Stimulated activated CD8-positive, alpha-beta memory T cell treated with anti-CD3 and anti-CD28 coated beads, Interleukin-4, amount 100 ng/mL, for 24 hours (primary cell): ENCODE results near the gene HNRNPM.

ENCODE experiments used
- DNase-seq: peaks from one replicate; pipeline ENCODE4 v3.0.0-alpha.2; 2020; ENCODE audit warnings: low read depth

HNRNPM gene

DNA sequence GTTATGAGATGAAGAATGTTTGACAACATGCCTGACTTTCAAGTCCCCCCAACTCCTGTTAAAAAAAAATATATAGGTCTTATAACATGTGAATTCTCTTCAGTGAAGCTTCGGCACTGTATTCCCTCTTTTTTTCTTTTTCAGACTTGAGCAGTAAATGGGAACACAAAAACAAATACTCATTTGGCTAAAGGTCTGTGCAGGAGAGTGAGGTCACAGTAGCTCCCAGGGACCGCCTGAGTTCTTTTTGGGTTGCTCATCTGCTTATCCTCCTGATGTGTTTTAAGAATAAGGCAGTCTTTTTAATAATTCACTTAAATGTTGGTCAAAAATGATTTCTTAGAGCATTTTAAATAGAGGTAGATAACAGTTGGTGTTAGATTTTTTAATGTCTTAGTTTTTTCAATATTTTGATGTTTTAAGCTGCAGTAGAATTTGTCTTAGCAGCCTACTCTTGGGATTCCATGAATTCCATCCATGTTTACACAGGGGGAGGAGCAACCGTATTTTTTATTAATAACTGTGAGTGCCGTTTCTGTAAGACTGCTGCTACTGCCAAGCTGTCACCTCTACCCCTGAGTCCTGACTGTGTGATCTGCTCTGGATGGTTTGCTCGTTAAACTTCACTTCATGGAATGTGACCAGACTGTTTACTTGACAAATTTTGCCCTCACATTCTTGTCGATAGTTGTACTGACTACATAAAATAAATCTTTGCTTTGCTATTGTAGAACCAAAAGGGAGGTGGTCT is 14.9 kb downstream of the HNRNPM start:
- DNase-seq: no peak

GRCh38 chr19:8460516-8461298 is 15.9 kb downstream of the HNRNPM start:
- no peak for DNase-seq

- no peak for DNase-seq
These were observed 16.6 kb downstream of the HNRNPM start for GRCh38 chr19:8461376-8461775.

DNA sequence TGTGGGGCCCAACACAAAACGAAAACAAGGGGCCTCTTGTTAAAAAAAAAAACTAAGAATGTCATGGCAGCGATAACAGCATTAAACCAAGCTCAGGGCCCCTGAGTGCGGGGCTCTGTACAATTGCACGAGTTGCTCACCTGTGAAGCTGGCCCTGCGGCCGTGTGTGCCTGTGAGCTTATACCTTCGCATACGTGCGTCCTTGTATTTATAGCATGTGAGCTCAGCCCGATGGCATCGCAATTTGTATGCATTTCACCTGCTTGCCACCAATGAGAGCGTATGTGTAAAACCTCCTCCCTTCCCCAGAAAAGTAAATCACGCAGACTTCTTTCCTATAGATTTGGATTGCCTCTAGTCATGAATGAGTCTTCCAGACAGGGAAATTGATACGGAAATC is 17.1 kb downstream of the HNRNPM start:
- DNase-seq: no peak

- DNase-seq: no peak
These were observed 17.8 kb downstream of the HNRNPM start for GRCh38 chr19:8462571-8462970.

- no peak for DNase-seq
These were observed 18.6 kb downstream of the HNRNPM start for GRCh38 chr19:8463365-8463764.

- no peak for DNase-seq
These were observed 21.2 kb downstream of the HNRNPM start for GRCh38 chr19:8466018-8466417.

DNA sequence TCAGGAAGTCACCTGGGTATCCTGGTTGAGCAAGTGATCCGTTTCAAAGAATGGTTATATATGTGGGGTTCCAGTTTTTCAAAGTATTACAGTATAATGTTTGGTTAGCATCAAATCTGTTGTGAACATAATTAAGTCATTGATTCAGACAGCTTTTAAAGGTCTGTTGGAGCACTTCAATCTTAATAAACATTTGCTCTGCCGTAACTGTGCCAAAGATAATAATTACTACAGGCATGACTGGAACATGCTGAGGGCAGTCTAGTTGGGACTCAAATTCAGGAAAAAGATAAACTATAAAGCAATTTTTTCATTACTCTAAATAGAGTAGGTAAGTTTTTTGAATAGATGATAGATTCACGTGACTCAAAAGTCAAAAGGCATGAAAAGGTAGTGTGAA is 23.3 kb downstream of the HNRNPM start:
- DNase-seq: no peak

- no peak for DNase-seq
These were observed 24.1 kb downstream of the HNRNPM start for GRCh38 chr19:8468761-8469373.

- DNase-seq: no peak
These were observed 25.0 kb downstream of the HNRNPM start for GRCh38 chr19:8469613-8470368.

DNA sequence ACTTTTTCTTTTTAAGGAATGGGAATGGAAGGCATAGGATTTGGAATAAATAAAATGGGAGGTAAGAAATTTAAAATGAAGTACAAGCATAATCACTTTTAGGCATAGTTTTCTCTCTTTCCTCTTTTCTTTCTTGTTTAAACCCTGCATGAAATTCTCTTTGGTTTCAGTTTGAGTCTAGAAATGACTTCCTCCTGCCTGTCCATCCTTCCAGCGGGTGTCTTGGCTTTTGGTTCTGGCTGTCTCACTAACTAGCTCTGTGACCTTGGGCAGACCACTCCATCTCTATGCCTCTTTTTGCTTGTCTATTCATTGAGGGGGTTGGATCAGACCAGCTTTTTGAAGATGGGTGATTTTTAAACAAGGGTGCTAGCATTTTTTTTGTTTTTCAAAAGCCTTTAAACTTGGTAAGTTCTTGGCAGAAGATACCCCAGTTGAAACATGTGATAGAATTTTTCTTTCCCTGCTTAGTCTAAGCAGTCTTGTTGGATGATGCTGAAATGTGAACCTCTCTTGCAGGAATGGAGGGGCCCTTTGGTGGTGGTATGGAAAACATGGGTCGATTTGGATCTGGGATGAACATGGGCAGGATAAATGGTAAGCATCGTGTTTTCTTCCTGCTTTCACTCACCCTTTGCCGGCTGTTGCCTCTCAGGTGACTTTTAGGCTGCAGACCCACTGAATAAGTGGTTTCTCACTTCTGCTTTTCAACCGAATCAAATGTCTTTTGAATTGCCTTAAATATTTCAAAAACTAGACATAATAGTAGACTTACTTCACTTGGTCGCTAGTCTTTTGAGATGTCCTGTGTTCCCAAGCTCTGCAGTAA is 29.1 kb downstream of the HNRNPM start:
- no peak for DNase-seq

DNA sequence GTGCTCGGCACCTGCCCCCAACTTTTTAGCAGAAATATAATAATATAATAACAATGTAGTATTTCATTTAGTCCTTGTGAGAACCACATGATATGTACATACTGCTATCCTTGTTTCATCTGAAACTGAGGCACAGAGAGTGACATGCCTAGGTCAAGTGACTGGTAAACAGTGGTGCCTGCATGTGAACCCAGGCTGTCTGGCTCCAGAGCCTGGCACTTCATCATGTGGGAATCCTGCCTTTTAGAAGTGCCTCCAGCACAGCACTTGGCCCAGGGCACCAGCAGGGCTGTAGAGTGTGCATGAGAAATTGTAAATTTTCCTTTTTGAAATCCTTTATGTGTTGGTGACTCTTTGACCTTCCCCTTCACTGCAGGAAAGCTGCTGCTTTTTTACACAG is 30.2 kb downstream of the HNRNPM start:
- no peak for DNase-seq

DNA sequence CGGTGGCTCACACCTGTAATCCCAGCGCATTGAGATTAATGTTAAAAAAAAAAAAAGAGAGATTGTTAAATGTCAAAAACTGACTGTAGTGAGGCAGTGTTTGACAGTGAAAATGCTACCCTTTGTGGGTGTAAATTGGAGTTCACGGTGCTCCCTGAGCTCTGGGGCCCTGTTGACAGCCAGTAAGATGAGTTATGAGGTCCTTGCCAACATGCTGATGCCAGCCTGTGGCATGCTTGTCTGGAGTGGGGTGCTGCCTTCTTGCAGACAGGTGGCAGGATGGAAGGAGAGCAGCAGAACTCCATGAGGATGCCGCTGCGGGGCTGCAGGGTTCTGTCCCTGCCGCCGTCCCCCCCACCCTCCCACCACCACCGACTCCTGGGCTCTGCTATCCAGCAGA is 31.7 kb downstream of the HNRNPM start:
- no peak for DNase-seq

- DNase-seq: no peak
These were observed 33.1 kb downstream of the HNRNPM start for GRCh38 chr19:8477889-8478288.

- DNase-seq: no peak
These were observed 33.8 kb downstream of the HNRNPM start for GRCh38 chr19:8478598-8478997.

- DNase-seq: no peak
These were observed 36.4 kb downstream of the HNRNPM start for GRCh38 chr19:8481201-8481600.

DNA sequence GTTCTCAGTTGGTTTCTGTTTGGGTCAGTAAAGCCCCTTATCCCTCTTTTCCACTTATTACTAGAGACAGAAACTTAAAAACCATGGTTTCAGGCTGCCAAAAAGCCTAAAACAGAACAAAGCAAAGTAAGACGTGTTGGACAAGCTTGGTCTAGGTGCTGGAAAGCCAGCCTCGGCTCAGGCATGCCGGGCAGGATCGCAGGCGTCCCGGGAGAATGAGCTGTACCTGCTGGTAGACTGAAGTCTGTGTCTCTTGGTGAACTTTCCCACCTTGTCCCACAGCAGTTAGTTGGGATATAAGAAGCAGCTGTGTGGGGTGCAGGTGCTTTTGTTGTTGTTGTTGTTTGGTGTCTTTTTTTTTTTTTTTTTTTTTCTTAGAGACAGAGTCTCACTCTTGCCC is 36.8 kb downstream of the HNRNPM start:
- DNase-seq: no peak

DNA sequence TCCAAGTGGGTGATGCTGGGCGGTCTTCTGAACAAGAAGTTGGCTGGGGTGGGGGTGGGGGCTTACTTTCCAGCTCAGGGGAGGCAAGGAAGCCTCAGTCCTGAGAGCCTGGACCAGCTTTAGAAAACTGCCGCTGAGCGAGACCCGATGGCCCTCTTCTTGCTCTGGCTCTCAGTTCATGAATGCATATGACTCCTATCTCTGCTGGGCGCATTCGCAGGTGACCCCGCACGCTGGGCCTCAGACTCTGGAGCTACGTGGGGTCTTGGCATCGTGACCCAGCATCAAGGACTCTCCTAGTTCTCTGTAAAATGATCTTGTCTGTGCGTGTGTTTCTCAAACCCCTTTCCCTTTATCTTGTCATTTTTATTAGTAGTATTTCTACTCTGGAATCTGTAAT is 37.9 kb downstream of the HNRNPM start:
- no peak for DNase-seq

- no peak for DNase-seq
These were observed 38.4 kb downstream of the HNRNPM start for GRCh38 chr19:8483165-8483564.

DNA sequence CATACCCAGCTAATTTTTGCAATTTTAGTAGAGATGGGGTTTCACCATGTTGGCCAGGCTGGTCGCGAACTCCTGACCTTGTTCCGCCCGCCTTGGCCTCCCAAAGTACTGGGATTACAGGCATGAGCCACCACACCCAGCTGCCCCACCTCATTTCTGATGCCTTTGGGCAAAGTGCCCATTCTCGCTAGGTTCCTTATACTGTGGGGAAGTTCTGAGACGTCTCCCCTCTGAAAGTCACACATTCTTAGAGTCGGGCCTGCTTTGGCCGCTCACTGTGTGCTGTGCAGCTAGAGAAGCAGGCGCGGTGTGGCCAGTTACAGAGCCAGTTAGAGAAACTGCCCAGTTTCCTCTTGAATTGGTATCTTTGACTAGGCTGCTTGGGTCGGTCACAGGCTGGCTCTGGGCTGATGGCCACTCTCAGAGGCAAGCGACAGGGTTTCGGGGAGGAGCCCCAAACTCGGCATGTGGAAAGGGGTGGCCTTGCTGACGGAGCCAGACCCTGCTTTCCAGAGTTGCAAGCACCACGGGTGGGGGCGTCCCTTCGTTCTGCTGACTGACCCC is 39.6 kb downstream of the HNRNPM start:
- DNase-seq: no peak
